Endothelial cell of umbilical vein (primary cell): Measurements from ENCODE around the gene KIF15. TPM values are rescaled to one million over a fixed set of nuclear protein-coding genes. Genes with fewer than 3 reads are reported as not detected.
A peak's percentile ranks its signal among the peaks of the same experiment; 100 is the strongest.

Experiments used
- BruUV-seq: library from RNA; stranded (reverse); fragments of 400-500 nt; replicated peaks from 2 replicates; lab custom pipeline; 2021; lab: Mats Ljungman, UMichigan
- CTCF ChIA-PET: fragments of 300-600, 350-600 bp; sonication (Branson Sonifier 250); formaldehyde crosslinking; loops from one replicate; lab custom pipeline; 2021; ENCODE audit warnings: antibody characterized with exemption, inconsistent platforms; lab: Charles Lee
- POLR2A ChIA-PET: fragments of 300-600, 350-600 bp; sonication (Branson Sonifier 250); formaldehyde crosslinking; loops from one replicate; lab custom pipeline; 2021; ENCODE audit warnings: antibody characterized with exemption, inconsistent platforms; lab: Charles Lee
- DNase-seq: peaks from one replicate; pipeline ENCODE4 v3.0.0-alpha.2; 2011; ENCODE audit warnings: low read depth, low spot score
- FAIRE-seq: peaks from 2 replicates; lab custom pipeline; 2011; peaks lifted over from hg19 to GRCh38; lab: Jason Lieb, UNC
- H2AFZ ChIP-seq: 2 replicates; pipeline ENCODE4 v1.6.0; 2012; ENCODE audit warnings: low read depth, low read length, control low read depth, inconsistent platforms
- H3K27ac ChIP-seq: 2 replicates; pipeline ENCODE4 v1.5.1; 2011; ENCODE audit warnings: low read depth, mild to moderate bottlenecking, control low read depth, low read length, moderate library complexity; ENCODE audit not compliant: insufficient read depth
- H3K27me3 ChIP-seq, 2 experiments: 2 replicates each; pipeline versions ENCODE4 v1.6.0 to v1.6.1; 2011; ENCODE audit warnings: low read length in 2 of 2, mixed read lengths in 1 of 2; ENCODE audit not compliant: control insufficient read depth in 2 of 2, insufficient read depth in 2 of 2
- H3K36me3 ChIP-seq, 2 experiments: 2 replicates in 1 of 2; 3 replicates in 1 of 2; pipeline ENCODE4 v1.5.1; 2011; ENCODE audit warnings: low read length in 2 of 2, mild to moderate bottlenecking in 1 of 2, moderate library complexity in 1 of 2; ENCODE audit not compliant: control insufficient read depth in 2 of 2, insufficient read depth in 2 of 2; ENCODE audit errors: extremely low read depth in 1 of 2
- H3K4me1 ChIP-seq: 3 replicates; pipeline ENCODE4 v1.5.1; 2011; ENCODE audit warnings: mild to moderate bottlenecking, low read length; ENCODE audit not compliant: control insufficient read depth, insufficient read depth; ENCODE audit errors: extremely low read depth
- H3K4me2 ChIP-seq: 2 replicates; pipeline ENCODE4 v1.6.1; 2011; ENCODE audit warnings: low read length, control low read depth, mixed read lengths; ENCODE audit not compliant: insufficient read depth
- H3K4me3 ChIP-seq, 3 experiments: fragments of 200-600 bp in 1 of 3; sonication (generic), shearing (Covaris generic) in 1 of 3; replicated peaks in 1 of 3; 2 replicates each; pipeline ENCODE4 v1.5.1; 2011 to 2016; ENCODE audit warnings: control low read depth in 3 of 3, low read length in 3 of 3, mild to moderate bottlenecking in 2 of 3, inconsistent platforms in 1 of 3, low read depth in 1 of 3, moderate library complexity in 1 of 3; ENCODE audit not compliant: insufficient read depth in 1 of 3
- H3K79me2 ChIP-seq: 2 replicates; pipeline ENCODE4 v1.6.0; 2012; ENCODE audit warnings: low read length, inconsistent platforms; ENCODE audit not compliant: control insufficient read depth, insufficient read depth
- H3K9ac ChIP-seq: replicated peaks from 2 replicates; pipeline ENCODE3; 2011; ENCODE audit warnings: low read length, control low read depth; ENCODE audit not compliant: insufficient read depth; ENCODE audit errors: extremely low read depth
- H3K9me1 ChIP-seq: replicated peaks from 3 replicates; pipeline ENCODE4 v1.6.0; 2011; ENCODE audit warnings: mild to moderate bottlenecking, low read length; ENCODE audit not compliant: control insufficient read depth, insufficient read depth; ENCODE audit errors: extremely low read depth
- H3K9me3 ChIP-seq: replicated peaks from 2 replicates; pipeline ENCODE4 v1.5.1; 2012; ENCODE audit warnings: low read length, inconsistent platforms; ENCODE audit not compliant: control insufficient read depth, insufficient read depth
- H4K20me1 ChIP-seq: replicated peaks from 2 replicates; pipeline ENCODE3; 2011; ENCODE audit warnings: mild to moderate bottlenecking, low read length; ENCODE audit not compliant: control insufficient read depth, insufficient read depth; ENCODE audit errors: extremely low read depth
- EZH2 ChIP-seq: IDR thresholded peaks from 2 replicates; pipeline ENCODE4 v1.6.1; 2012; ENCODE audit warnings: borderline replicate concordance, low read depth, mild to moderate bottlenecking, moderate library complexity, low read length, inconsistent platforms; ENCODE audit not compliant: severe bottlenecking
- FOS ChIP-seq: IDR thresholded peaks from 2 replicates; pipeline ENCODE4 v1.6.1; 2011; ENCODE audit warnings: mild to moderate bottlenecking, low read length, moderate library complexity, borderline replicate concordance; ENCODE audit not compliant: insufficient read depth
- GATA2 ChIP-seq: IDR thresholded peaks from 2 replicates; pipeline ENCODE4 v1.7.0; 2011; ENCODE audit warnings: low read depth, mild to moderate bottlenecking, moderate library complexity, mixed read lengths, low read length; ENCODE audit not compliant: insufficient read length, insufficient read depth
- JUN ChIP-seq: IDR thresholded peaks from 2 replicates; pipeline ENCODE4 v1.6.1; 2011; ENCODE audit warnings: borderline replicate concordance, low read depth; ENCODE audit not compliant: insufficient read length, insufficient read depth
- MAX ChIP-seq: IDR thresholded peaks from 2 replicates; pipeline ENCODE4 v1.6.1; 2011; ENCODE audit not compliant: insufficient read depth, insufficient read length
- MYC ChIP-seq: IDR thresholded peaks from one replicate; pipeline ENCODE4 v1.6.1; 2011; ENCODE audit warnings: mild to moderate bottlenecking, low read depth, low read length
- POLR2A ChIP-seq: IDR thresholded peaks from 2 replicates; pipeline ENCODE4 v1.6.1; 2012; ENCODE audit warnings: low read depth, mild to moderate bottlenecking, control low read depth, low read length
- POLR2AphosphoS5 ChIP-seq: IDR thresholded peaks from 2 replicates; pipeline ENCODE4 v1.6.1; 2012; ENCODE audit warnings: low read depth, mild to moderate bottlenecking, control low read depth, low read length, moderate library complexity; ENCODE audit not compliant: insufficient read depth
- dilution Hi-C: fragments of 300-500 bp; cut with MboI; formaldehyde crosslinking; loops from one replicate; pipeline ENCODE4 v1.15.0; 2019; ENCODE audit warnings: low sequenced_read_pairs; ENCODE audit not compliant: extremely low pct_ligation_motif_present
- intact Hi-C: fragments of 100-400 bp; cut with micrococcal nuclease; formaldehyde crosslinking; loops from one replicate; pipeline ENCODE4 v1.10.0; 2022
- polyA plus RNA-seq, 4 experiments: library from polyadenylated mRNA; depleted of rRNA in 3 of 4; stranded (reverse) in 3 of 4; unstranded in 1 of 4; fragments of >200 nt; gene quantifications; 2 replicates each; pipeline versions ENCODE4 v1.2.1 to v1.2.3, GENCODE V29; 2011 to 2012; ENCODE audit warnings: missing spikeins in 1 of 4
- total RNA-seq: library from RNA; stranded (reverse); gene quantifications from 2 replicates; pipeline ENCODE4 v1.2.3, GENCODE V29; 2021
- TF ChIP-seq, protein P1 (sequence below), 2 donors: IDR thresholded peaks; 1 replicate in 1 of 2; 2 replicates in 1 of 2; pipeline ENCODE4 v1.5.1; 2011; ENCODE audit warnings: low read length in 2 of 2, mild to moderate bottlenecking in 2 of 2, moderate library complexity in 2 of 2, control low read depth in 1 of 2, inconsistent platforms in 1 of 2, low read depth in 1 of 2; ENCODE audit not compliant: insufficient read depth in 1 of 2; ENCODE audit errors: extremely low read depth in 1 of 2

The KIF15 gene
- total and polyA plus RNA-seq, 2 donors (not counting 3 experiments of a cell fraction or from before 2014, with no cell fraction given): 2.2 to 21.6 TPM

DNA sequence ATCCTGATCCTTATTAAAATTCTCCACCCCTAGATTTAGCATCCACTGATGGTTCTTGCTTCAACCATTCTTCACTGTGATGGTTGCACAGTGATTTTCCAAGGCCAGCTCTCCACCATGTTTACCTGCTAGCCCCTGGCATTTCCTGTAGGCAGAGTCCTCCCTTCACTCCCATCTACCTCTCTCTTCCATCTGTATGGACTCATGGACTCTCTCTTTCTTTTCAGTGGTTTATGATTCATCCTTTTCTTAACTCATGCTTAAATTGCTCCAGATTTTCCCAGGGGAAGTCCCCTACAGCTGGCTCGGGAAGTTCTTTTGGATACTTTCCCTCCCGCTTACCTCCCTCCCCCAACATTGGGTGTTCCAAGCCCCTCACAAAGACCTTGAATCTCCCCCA lies 131.5 kb downstream of the KIF15 start:
- Histone ChIP-seq H3K36me3 (no peaks in the 10 kb centered on the region), H3K79me2 (no peaks in the 10 kb centered on the region), H3K9ac (no peak overlapping the region), H3K27ac (no peak overlapping the region), H3K27me3 (no peaks in the 10 kb centered on the region), H3K9me1 (no peaks in the 10 kb centered on the region), H3K4me2 (no peak overlapping the region), H2AFZ (no peak overlapping the region), H4K20me1 (no peaks in the 10 kb centered on the region), H3K4me3 (no peak overlapping the region), H3K9me3 (no peaks in the 10 kb centered on the region), H3K4me1 (no peaks in the 10 kb centered on the region)
- BruUV-seq: no TSS peak
- ChIA-PET CTCF (interaction anchor here (0.8 kb wide), 1 partner anchor 22 kb away, joined by 3 read pairs; no protein-coding TSS in a partner anchor), POLR2A (no interaction called here)
- dilution Hi-C loops (no loop called here), intact Hi-C loops (no loop called here)
- FAIRE-seq (no peak), DNase-seq (no peak)
- TF ChIP-seq EZH2 (no peak), JUN (no peak)

- intact Hi-C loops: no loop called here
- POLR2A ChIA-PET: interaction anchor here (0.8 kb wide), 1 partner anchor 666 kb away, joined by 11 read pairs; no protein-coding TSS in a partner anchor
- no peak for DNase-seq
These were observed 132.9 kb downstream of the KIF15 start for GRCh38 chr3:44894485-44894884.

More at GRCh38 chr3:44894485-44894884, 132.9 kb downstream of the KIF15 start:
- no peaks in the 10 kb centered on the region for H3K79me2 ChIP-seq
- H2AFZ ChIP-seq: no peak overlapping the region
- no peak overlapping the region for H3K4me2 ChIP-seq
- no peaks in the 10 kb centered on the region for H3K36me3 ChIP-seq
- BruUV-seq: no TSS peak
- no peak overlapping the region for H3K9ac ChIP-seq
- H3K27ac ChIP-seq: no peak overlapping the region
- dilution Hi-C loops: no loop called here
- H3K4me3 ChIP-seq: no peak overlapping the region
- no peaks in the 10 kb centered on the region for H3K27me3 ChIP-seq
- FAIRE-seq: peak; percentile 12
- CTCF ChIA-PET: interaction anchor here (1.2 kb wide), 1 partner anchor 9 kb away, joined by 3 read pairs; no protein-coding TSS in a partner anchor
- H3K4me1 ChIP-seq: no peaks in the 10 kb centered on the region
- TF ChIP-seq EZH2 (no peak), MAX (no peak), FOS (no peak), MYC (no peak), POLR2AphosphoS5 (no peak), POLR2A (no peak), JUN (no peak), GATA2 (no peak)
- TF ChIP-seq, protein P1, sequence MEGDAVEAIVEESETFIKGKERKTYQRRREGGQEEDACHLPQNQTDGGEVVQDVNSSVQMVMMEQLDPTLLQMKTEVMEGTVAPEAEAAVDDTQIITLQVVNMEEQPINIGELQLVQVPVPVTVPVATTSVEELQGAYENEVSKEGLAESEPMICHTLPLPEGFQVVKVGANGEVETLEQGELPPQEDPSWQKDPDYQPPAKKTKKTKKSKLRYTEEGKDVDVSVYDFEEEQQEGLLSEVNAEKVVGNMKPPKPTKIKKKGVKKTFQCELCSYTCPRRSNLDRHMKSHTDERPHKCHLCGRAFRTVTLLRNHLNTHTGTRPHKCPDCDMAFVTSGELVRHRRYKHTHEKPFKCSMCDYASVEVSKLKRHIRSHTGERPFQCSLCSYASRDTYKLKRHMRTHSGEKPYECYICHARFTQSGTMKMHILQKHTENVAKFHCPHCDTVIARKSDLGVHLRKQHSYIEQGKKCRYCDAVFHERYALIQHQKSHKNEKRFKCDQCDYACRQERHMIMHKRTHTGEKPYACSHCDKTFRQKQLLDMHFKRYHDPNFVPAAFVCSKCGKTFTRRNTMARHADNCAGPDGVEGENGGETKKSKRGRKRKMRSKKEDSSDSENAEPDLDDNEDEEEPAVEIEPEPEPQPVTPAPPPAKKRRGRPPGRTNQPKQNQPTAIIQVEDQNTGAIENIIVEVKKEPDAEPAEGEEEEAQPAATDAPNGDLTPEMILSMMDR (IDR thresholded peaks at IDR 0.05; ENCODE audit: extremely low read depth in 1 of 2, insufficient read depth in 1 of 2, low read depth in 1 of 2, low read length in 2 of 2): no peak
- no peaks in the 10 kb centered on the region for H3K9me1 ChIP-seq
- no peaks in the 10 kb centered on the region for H4K20me1 ChIP-seq
- no peaks in the 10 kb centered on the region for H3K9me3 ChIP-seq
